HFF-Myc (cell line): ENCODE results near the gene CCR7.

Experiments used
- DNase-seq: peaks from one replicate; pipeline ENCODE4 v3.0.0-alpha.2; 2011; ENCODE audit warnings: low read depth; ENCODE audit errors: extremely low read depth
- H3K4me3 ChIP-seq: replicated peaks from 2 replicates; pipeline ENCODE4 v1.5.1; 2011; ENCODE audit warnings: low read depth, mild to moderate bottlenecking, control low read depth, low read length
- TF ChIP-seq, protein P1 (sequence below): IDR thresholded peaks from 2 replicates; pipeline ENCODE4 v1.5.1; 2012; ENCODE audit warnings: mild to moderate bottlenecking, low read depth, low read length, control low read depth; ENCODE audit errors: missing control alignments

The CCR7 gene, protein sequence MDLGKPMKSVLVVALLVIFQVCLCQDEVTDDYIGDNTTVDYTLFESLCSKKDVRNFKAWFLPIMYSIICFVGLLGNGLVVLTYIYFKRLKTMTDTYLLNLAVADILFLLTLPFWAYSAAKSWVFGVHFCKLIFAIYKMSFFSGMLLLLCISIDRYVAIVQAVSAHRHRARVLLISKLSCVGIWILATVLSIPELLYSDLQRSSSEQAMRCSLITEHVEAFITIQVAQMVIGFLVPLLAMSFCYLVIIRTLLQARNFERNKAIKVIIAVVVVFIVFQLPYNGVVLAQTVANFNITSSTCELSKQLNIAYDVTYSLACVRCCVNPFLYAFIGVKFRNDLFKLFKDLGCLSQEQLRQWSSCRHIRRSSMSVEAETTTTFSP

DNA sequence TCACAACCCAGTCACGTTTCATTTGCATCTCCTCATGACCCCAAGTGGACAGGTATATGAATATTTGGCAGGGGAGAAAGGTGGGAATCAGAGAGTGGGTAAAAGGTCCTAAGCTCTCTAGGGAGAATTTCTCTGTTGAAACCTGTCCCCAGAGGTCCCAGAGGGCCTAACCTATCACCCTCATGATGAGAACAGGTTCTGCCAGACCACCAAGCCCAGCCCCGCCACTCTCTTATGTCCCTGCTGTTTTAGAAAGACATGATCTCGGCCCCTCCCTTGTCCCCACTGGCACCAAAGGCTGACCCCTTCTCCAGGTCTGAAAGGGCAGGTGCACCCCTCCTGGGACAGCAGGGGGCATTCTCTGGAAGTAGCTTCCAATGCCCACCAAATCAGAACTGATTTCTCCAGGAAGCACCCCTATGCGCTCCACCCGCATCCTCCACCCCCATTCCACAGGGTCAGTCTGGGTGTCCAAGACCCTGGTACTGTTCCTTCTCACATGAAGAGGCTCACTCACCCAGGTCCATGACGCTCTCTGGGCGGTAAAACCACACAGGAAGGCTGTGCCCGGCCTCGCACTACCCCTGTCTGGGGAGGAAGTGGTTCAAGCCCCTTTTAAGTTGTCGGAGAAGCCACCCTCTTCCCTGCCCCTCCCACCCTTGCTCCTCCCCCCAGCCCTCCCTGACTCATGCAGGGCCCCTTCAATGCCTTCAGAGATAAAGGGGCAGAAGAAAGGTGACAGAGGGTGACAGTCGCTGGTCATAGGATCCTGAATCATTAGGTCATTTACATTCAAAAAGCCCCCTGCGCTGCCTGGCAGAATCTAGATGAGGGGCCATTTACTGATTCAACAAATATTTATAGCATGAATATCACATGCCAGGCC lies at the start of gene CCR7:
Gene CCR7, minus strand, starts transcription at position 590 of the 886 bp plus-strand sequence. Its CDS starts 63 bp downstream, at position 527.
- H3K4me3 ChIP-seq, result no peak within 1 kb of the TSS
- TF ChIP-seq, protein P1, sequence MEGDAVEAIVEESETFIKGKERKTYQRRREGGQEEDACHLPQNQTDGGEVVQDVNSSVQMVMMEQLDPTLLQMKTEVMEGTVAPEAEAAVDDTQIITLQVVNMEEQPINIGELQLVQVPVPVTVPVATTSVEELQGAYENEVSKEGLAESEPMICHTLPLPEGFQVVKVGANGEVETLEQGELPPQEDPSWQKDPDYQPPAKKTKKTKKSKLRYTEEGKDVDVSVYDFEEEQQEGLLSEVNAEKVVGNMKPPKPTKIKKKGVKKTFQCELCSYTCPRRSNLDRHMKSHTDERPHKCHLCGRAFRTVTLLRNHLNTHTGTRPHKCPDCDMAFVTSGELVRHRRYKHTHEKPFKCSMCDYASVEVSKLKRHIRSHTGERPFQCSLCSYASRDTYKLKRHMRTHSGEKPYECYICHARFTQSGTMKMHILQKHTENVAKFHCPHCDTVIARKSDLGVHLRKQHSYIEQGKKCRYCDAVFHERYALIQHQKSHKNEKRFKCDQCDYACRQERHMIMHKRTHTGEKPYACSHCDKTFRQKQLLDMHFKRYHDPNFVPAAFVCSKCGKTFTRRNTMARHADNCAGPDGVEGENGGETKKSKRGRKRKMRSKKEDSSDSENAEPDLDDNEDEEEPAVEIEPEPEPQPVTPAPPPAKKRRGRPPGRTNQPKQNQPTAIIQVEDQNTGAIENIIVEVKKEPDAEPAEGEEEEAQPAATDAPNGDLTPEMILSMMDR, result no peak
- DNase-seq, result no peak

DNA sequence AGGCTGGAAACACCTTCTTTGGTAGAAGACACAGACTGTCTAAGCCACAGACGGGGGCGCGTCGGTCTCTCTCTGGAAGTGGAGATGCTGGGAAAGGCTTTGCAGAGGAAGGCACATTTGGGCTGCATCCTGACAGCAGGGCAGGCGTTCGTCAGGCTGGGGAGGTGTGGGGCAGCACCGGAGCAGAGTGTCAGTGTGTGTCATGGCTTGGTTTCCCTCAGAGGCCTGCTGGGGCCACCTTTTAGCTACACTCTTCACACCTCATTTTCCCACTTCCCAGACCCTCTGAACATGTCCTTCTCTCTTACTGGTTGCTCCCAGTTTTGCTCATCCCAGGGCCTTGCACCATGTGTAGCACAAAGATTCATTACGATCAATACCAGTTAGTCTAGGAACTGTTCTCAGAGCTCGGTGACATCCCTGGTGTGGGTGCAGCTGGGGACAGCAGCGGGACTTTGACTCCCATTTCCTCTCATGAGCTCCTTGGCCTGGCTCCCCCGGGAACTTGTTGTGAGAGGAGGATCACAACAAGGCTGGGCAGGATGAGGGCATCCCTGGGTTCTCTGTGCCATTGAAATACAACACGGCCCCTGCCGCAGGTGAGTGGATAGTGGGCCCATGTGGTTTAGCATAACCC lies 49.3 kb upstream of the CCR7 start:
- no peak overlapping the region for H3K4me3 ChIP-seq
- TF ChIP-seq, protein P1, result no peak
- no peak for DNase-seq

DNA sequence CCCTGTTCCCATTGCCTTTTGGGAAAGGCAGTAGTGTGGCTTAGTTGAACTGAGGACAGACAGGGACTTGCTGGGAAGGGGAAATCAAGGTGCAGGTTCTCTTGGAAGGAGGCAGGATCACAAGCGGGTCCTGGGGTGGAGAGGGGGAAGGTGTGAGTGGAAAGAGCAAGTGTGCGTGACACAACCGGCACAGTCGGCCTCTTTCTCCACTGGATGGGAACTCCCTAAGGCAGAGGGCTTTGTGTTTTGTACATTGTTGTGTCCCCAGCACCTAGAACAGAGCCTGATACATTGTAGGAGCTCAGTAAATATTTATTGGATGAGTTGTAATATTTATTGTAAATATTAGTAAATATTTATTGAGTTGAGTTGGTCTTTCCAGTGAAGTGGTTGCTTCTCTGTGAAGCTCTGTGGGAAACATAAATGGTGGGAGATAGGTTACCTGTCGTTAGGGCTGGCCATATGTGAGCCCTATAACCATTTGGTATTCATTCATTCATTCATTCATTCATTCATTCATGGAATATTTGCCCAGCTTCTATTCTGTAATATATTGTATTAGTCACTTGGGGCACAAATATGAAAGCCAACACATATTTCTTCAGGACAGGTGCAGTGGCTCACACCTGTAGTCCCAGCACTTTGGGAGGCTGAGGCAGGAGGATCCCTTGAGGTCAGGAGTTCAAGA lies 48.3 kb upstream of the CCR7 start:
- TF ChIP-seq, protein P1, result no peak
- H3K4me3 ChIP-seq, result no peak overlapping the region
- no peak for DNase-seq

DNA sequence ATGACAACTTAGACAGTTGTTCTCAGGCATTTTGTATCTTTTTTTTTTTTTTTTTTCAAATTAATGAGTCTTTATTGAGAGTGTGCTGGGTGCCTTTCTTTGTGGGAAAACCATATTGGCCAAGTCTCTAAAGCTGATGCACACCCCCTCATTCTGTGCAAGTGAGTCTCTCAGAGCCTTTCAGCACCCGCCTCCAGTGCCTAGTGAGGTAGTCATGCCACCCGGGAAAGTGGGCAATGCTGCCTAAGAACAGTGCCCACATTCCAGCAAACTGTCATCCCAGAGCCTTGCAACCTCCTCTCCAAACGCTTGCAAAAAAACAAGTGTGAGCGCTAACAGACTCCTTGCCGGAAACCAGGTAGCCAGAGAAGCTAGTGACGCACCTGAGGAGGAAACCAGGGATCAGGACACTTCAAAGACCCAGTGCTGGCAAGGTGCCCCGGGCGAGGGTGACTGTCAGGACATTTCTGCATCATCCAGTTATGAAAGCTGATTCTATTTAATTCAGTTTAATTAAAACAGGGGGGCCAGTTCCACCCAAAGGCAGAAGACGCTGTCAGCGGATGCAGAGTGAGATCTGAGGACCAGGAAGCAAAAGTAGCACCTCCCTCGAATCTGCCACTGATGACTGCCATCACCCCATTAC lies 47.5 kb upstream of the CCR7 start:
- no peak for DNase-seq
- no peak overlapping the region for H3K4me3 ChIP-seq
- TF ChIP-seq, protein P1, result no peak

DNA sequence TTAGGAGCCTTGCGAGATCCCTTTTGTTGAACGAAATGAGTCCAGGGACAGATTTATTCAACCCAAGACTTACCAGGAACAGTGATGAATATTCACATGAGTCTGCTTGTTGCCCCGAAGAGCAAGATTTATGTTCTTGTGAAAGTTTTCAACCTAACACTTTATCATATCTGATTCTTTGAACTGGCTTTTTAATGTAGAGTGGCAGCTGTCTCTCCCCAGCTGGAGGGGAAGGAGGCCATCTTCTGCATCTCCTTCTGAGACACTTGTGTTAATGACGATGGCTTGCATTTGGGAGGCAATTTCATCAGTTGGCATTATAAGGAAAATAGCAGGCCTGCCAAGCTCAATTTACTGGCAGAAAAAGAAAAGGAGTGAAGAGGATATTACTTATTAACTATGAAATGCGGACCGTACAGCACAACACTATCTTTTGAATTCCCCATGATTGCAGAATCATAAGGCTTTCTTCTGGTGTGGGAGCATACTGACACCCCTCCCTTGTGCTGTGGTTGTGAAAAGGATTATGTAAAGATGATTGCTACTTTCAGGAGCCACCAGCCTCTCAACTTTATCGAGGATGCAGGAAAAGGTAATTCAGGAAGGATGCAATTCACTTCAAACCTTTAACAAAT lies 46.7 kb upstream of the CCR7 start:
- no peak overlapping the region for H3K4me3 ChIP-seq
- DNase-seq, result no peak
- TF ChIP-seq, protein P1, result no peak
